WTC11 (cell line): ENCODE measurements around the gene CTNNBIP1. TPM values are rescaled to one million over a fixed set of nuclear protein-coding genes. Genes with fewer than 3 reads are reported as not detected.

Experiments
- ATAC-seq: fragments of 200-7000 bp; cut with Tn5 transposase; 2 replicates; pipeline ENCODE4 v1.10.0; 2021; ENCODE audit warnings: mild to moderate bottlenecking, moderate library complexity
- CTCF ChIA-PET: fragments of 300-600 bp; sonication (Branson Sonifier 250); formaldehyde crosslinking; loops from one replicate; lab custom pipeline; 2021; ENCODE audit warnings: antibody characterized with exemption; lab: Charles Lee
- POLR2A ChIA-PET: fragments of 350-600 bp; sonication (Branson Sonifier 250); formaldehyde crosslinking; loops from one replicate; lab custom pipeline; 2021; ENCODE audit warnings: antibody characterized with exemption; lab: Charles Lee
- DNase-seq: peaks from one replicate; pipeline ENCODE4 v3.0.0; 2021; ENCODE audit warnings: low spot score
- H3K27ac Mint-ChIP-seq: 2 replicates; pipeline ENCODE4 v1.8.0; 2021; ENCODE audit warnings: mixed read lengths
- H3K27me3 Mint-ChIP-seq: 2 replicates; pipeline ENCODE4 v1.8.0; 2021; ENCODE audit warnings: low read depth, mild to moderate bottlenecking, moderate library complexity, mixed read lengths
- H3K36me3 Mint-ChIP-seq: 2 replicates; pipeline ENCODE4 v1.8.0; 2021; ENCODE audit warnings: mixed read lengths
- H3K4me1 Mint-ChIP-seq: 2 replicates; pipeline ENCODE4 v1.8.0; 2022; ENCODE audit warnings: mixed read lengths
- H3K4me3 Mint-ChIP-seq: 2 replicates; pipeline ENCODE4 v1.8.0; 2021; ENCODE audit warnings: mild to moderate bottlenecking, moderate library complexity, mixed read lengths
- H3K9me3 Mint-ChIP-seq: 2 replicates; pipeline ENCODE4 v1.8.0; 2021; ENCODE audit warnings: mixed read lengths
- ARID4B ChIP-seq: sonication (generic); formaldehyde crosslinking; IDR thresholded peaks from 2 replicates; pipeline ENCODE4 v1.8.0; 2023; ENCODE audit warnings: missing genetic modification reagents, mild to moderate bottlenecking, borderline replicate concordance
- ATF6 ChIP-seq: sonication (generic); formaldehyde crosslinking; IDR thresholded peaks from 2 replicates; pipeline ENCODE4 v1.8.1; 2023; ENCODE audit warnings: mild to moderate bottlenecking, missing genetic modification reagents
- CREM ChIP-seq: sonication (generic); formaldehyde crosslinking; IDR thresholded peaks from 2 replicates; pipeline ENCODE4 v1.8.1; 2022; ENCODE audit warnings: mild to moderate bottlenecking, missing genetic modification reagents, moderate library complexity
- ETV6 ChIP-seq: sonication (generic); formaldehyde crosslinking; IDR thresholded peaks from 2 replicates; pipeline ENCODE4 v1.8.1; 2022; ENCODE audit warnings: mild to moderate bottlenecking, missing genetic modification reagents
- FOXK1 ChIP-seq: sonication (generic); formaldehyde crosslinking; IDR thresholded peaks from 2 replicates; pipeline ENCODE4 v1.8.0; 2022; ENCODE audit warnings: mild to moderate bottlenecking, moderate library complexity, missing genetic modification reagents
- FOXP1 ChIP-seq: sonication (generic); formaldehyde crosslinking; IDR thresholded peaks from 2 replicates; pipeline ENCODE4 v1.8.0; 2022; ENCODE audit warnings: missing genetic modification reagents, mild to moderate bottlenecking, moderate library complexity, borderline replicate concordance
- GRHL2 ChIP-seq: fragments of 250-450 bp; sonication (Bioruptor Pico); IDR thresholded peaks from 2 replicates; pipeline ENCODE4 v1.8.0; 2022; ENCODE audit warnings: mild to moderate bottlenecking, moderate library complexity; ENCODE audit not compliant: insufficient replicate concordance, severe bottlenecking
- MAX ChIP-seq: sonication (generic); formaldehyde crosslinking; IDR thresholded peaks from 2 replicates; pipeline ENCODE4 v1.8.0; 2022; ENCODE audit warnings: mild to moderate bottlenecking, missing genetic modification reagents
- NFYB ChIP-seq: sonication (generic); formaldehyde crosslinking; conservative IDR thresholded peaks from 2 replicates; pipeline ENCODE4 v1.8.0; 2022; ENCODE audit warnings: low read depth, missing genetic modification reagents
- NR1H2 ChIP-seq: sonication (generic); formaldehyde crosslinking; IDR thresholded peaks from 2 replicates; pipeline ENCODE4 v1.9.0; 2021; ENCODE audit warnings: mild to moderate bottlenecking, moderate library complexity, missing genetic modification reagents
- OVOL2 ChIP-seq: fragments of 250-450 bp; sonication (Bioruptor Pico); IDR thresholded peaks from 2 replicates; pipeline ENCODE4 v1.9.0; 2021; ENCODE audit warnings: mild to moderate bottlenecking, borderline replicate concordance
- PRRX2 ChIP-seq: fragments of 250-450 bp; sonication (Bioruptor Pico); IDR thresholded peaks from 2 replicates; pipeline ENCODE4 v1.8.0; 2021; ENCODE audit warnings: mild to moderate bottlenecking
- RORB ChIP-seq: fragments of 250-450 bp; sonication (Bioruptor Pico); IDR thresholded peaks from 2 replicates; pipeline ENCODE4 v1.9.0; 2021; ENCODE audit warnings: mild to moderate bottlenecking
- STAT6 ChIP-seq: sonication (generic); formaldehyde crosslinking; conservative IDR thresholded peaks from 2 replicates; pipeline ENCODE4 v1.8.1; 2023; ENCODE audit warnings: mild to moderate bottlenecking, low read depth, missing genetic modification reagents, moderate library complexity
- TEAD4 ChIP-seq: sonication (generic); formaldehyde crosslinking; IDR thresholded peaks from 2 replicates; pipeline ENCODE4 v1.8.0; 2022; ENCODE audit warnings: mild to moderate bottlenecking, missing genetic modification reagents
- ZNF232 ChIP-seq: sonication (generic); formaldehyde crosslinking; IDR thresholded peaks from 2 replicates; pipeline ENCODE4 v1.8.0; 2022; ENCODE audit warnings: mild to moderate bottlenecking, missing genetic modification reagents
- ZNF317 ChIP-seq: sonication (generic); formaldehyde crosslinking; IDR thresholded peaks from 2 replicates; pipeline ENCODE4 v1.8.1; 2023; ENCODE audit warnings: low read depth, mild to moderate bottlenecking, moderate library complexity, missing genetic modification reagents, borderline replicate concordance
- total RNA-seq: library from RNA; stranded (reverse); gene quantifications from 3 replicates; pipeline ENCODE4 v1.2.3, GENCODE V29; 2021
- TF ChIP-seq, protein P1 (sequence below): sonication (generic); formaldehyde crosslinking; IDR thresholded peaks from 2 replicates; pipeline ENCODE4 v1.8.1; 2022; ENCODE audit warnings: mild to moderate bottlenecking, moderate library complexity, missing genetic modification reagents
- TF ChIP-seq, protein P2 (sequence below): sonication (generic); formaldehyde crosslinking; IDR thresholded peaks from 2 replicates; pipeline ENCODE4 v1.8.1; 2022; ENCODE audit warnings: low read depth, missing genetic modification reagents, borderline replicate concordance
- TF ChIP-seq, protein P3 (sequence below): sonication (generic); formaldehyde crosslinking; IDR thresholded peaks from 2 replicates; pipeline ENCODE4 v1.8.1; 2022; ENCODE audit warnings: low read depth, mild to moderate bottlenecking, moderate library complexity, missing genetic modification reagents, borderline replicate concordance
- TF ChIP-seq, protein P4 (sequence below): fragments of 250-450 bp; sonication (Bioruptor Pico); IDR thresholded peaks from 2 replicates; pipeline ENCODE4 v1.8.0; 2021; ENCODE audit warnings: mild to moderate bottlenecking

Gene CTNNBIP1
- total RNA-seq, 1 experiment from 2014 or later: 58.2 TPM

GRCh38 chr1:9929431-9930385, 19.6 kb upstream of the CTNNBIP1 start:
- DNase-seq (peak; percentile 41), ATAC-seq (peak; percentile 93)
- ChIA-PET CTCF (interaction anchor here (0.8 to 1.4 kb wide), 8 partner anchors 13 to 223 kb away, joined by 3 to 11 read pairs (median 4); partner anchors contain the start of genes CTNNBIP1, LZIC and NMNAT1), POLR2A (no interaction called here)
- Mint-ChIP-seq H3K4me1 (peaks cover 42% of the 10 kb centered on the region), H3K4me3 (peak overlapping the region; percentile 29; the same call in 1 of the 2 replicates), H3K36me3 (peaks cover 22% of the 10 kb centered on the region), H3K27me3 (no peaks in the 10 kb centered on the region), H3K27ac (peak overlapping the region; percentile 97), H3K9me3 (no peaks in the 10 kb centered on the region)
- TF ChIP-seq MAX (CRISPR knock-in tag) (no peak), TEAD4 (no peak), ZNF317 (CRISPR knock-in tag) (no peak), ETV6 (CRISPR knock-in tag) (peak; percentile 73), RORB (CRISPR knock-in tag) (no peak), GRHL2 (CRISPR knock-in tag) (no peak), STAT6 (no peak), ZNF232 (CRISPR knock-in tag) (no peak), OVOL2 (CRISPR knock-in tag) (no peak), ATF6 (CRISPR knock-in tag) (no peak), ARID4B (peak; percentile 37; the same call in 1 of the 2 replicates), FOXP1 (CRISPR knock-in tag) (no peak), CREM (no peak), PRRX2 (CRISPR knock-in tag) (no peak), NFYB (CRISPR knock-in tag) (no peak), NR1H2 (CRISPR knock-in tag) (no peak), FOXK1 (peak; percentile 42; the same call in 1 of the 2 replicates)
- TF ChIP-seq, protein P1, sequence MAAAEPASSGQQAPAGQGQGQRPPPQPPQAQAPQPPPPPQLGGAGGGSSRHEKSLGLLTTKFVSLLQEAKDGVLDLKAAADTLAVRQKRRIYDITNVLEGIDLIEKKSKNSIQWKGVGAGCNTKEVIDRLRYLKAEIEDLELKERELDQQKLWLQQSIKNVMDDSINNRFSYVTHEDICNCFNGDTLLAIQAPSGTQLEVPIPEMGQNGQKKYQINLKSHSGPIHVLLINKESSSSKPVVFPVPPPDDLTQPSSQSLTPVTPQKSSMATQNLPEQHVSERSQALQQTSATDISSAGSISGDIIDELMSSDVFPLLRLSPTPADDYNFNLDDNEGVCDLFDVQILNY (CRISPR knock-in tag): no peak
- TF ChIP-seq, protein P2, sequence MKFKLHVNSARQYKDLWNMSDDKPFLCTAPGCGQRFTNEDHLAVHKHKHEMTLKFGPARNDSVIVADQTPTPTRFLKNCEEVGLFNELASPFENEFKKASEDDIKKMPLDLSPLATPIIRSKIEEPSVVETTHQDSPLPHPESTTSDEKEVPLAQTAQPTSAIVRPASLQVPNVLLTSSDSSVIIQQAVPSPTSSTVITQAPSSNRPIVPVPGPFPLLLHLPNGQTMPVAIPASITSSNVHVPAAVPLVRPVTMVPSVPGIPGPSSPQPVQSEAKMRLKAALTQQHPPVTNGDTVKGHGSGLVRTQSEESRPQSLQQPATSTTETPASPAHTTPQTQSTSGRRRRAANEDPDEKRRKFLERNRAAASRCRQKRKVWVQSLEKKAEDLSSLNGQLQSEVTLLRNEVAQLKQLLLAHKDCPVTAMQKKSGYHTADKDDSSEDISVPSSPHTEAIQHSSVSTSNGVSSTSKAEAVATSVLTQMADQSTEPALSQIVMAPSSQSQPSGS: no peak
- TF ChIP-seq, protein P3, sequence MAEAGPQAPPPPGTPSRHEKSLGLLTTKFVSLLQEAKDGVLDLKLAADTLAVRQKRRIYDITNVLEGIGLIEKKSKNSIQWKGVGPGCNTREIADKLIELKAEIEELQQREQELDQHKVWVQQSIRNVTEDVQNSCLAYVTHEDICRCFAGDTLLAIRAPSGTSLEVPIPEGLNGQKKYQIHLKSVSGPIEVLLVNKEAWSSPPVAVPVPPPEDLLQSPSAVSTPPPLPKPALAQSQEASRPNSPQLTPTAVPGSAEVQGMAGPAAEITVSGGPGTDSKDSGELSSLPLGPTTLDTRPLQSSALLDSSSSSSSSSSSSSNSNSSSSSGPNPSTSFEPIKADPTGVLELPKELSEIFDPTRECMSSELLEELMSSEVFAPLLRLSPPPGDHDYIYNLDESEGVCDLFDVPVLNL (CRISPR knock-in tag): no peak
- TF ChIP-seq, protein P4, sequence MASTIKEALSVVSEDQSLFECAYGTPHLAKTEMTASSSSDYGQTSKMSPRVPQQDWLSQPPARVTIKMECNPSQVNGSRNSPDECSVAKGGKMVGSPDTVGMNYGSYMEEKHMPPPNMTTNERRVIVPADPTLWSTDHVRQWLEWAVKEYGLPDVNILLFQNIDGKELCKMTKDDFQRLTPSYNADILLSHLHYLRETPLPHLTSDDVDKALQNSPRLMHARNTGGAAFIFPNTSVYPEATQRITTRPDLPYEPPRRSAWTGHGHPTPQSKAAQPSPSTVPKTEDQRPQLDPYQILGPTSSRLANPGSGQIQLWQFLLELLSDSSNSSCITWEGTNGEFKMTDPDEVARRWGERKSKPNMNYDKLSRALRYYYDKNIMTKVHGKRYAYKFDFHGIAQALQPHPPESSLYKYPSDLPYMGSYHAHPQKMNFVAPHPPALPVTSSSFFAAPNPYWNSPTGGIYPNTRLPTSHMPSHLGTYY (CRISPR knock-in tag): no peak
